GM13976 (cell line): Measurements from ENCODE around the gene SLC35E1.

Experiments
- DNase-seq: peaks from one replicate; pipeline ENCODE4 v3.0.0; 2012; ENCODE audit warnings: low spot score
- CTCF ChIP-seq: IDR thresholded peaks from 2 replicates; pipeline ENCODE4 v1.5.1; 2012; ENCODE audit warnings: borderline replicate concordance, mild to moderate bottlenecking; ENCODE audit not compliant: insufficient read depth; ENCODE audit errors: extremely low read depth, missing control alignments, control extremely low read depth
- in situ Hi-C: fragments of 300-500 bp; cut with MboI; formaldehyde crosslinking; loops from one replicate; pipeline ENCODE4 v1.12.0; 2022; ENCODE audit warnings: low sequenced_read_pairs, mixed read lengths, inconsistent platforms; ENCODE audit not compliant: unreplicated experiment

Gene SLC35E1

GRCh38 chr19:16542910-16543472, 29.2 kb downstream of the SLC35E1 start:
- no peak for TF ChIP-seq CTCF
- DNase-seq, result no peak
- in situ Hi-C loops, result no loop called here

GRCh38 chr19:16542045-16542909, 29.9 kb downstream of the SLC35E1 start, which contains the start of gene CHERP:
TSS of gene CHERP (minus strand) at chr19:16542437. CDS start at chr19:16542378, 59 bp downstream.
- no peak for TF ChIP-seq CTCF
- peak; percentile 97 for DNase-seq
- in situ Hi-C loops, result no loop called here

GRCh38 chr19:16541526-16542044, 30.6 kb downstream of the SLC35E1 start:
- in situ Hi-C loops, result no loop called here

GRCh38 chr19:16540948-16541347, 31.3 kb downstream of the SLC35E1 start:
- in situ Hi-C loops, result no loop called here
- DNase-seq, result no peak
- no peak for TF ChIP-seq CTCF

More at GRCh38 chr19:16541526-16542044, 30.6 kb downstream of the SLC35E1 start:
- TF ChIP-seq CTCF, result no peak
- DNase-seq, result no peak

GRCh38 chr19:16537111-16537510, 35.1 kb downstream of the SLC35E1 start:
- TF ChIP-seq CTCF, result no peak
- DNase-seq, result no peak
- in situ Hi-C loops, result no loop called here

GRCh38 chr19:16536130-16536529, 36.1 kb downstream of the SLC35E1 start:
- in situ Hi-C loops, result no loop called here
- TF ChIP-seq CTCF, result no peak
- no peak for DNase-seq
